Hematopoietic multipotent progenitor cell treated with erythropoietin and hydrocortisone succinate and interleukin-3 and kit ligand, for 15 days (in vitro differentiated cells): ENCODE measurements around the gene ARAP1.
"Not testable (repeated sequence)": the region's sequence is repeated elsewhere in the genome, so short reads cannot be mapped to it uniquely, and the experiment has no call there.

ENCODE experiments used
- DNase-seq: peaks from one replicate; pipeline ENCODE4 v3.0.0-alpha.2; 2015; ENCODE audit warnings: low spot score

ARAP1 gene

GRCh38 chr11:72752088-72752914, at the start of gene ARAP1:
Gene ARAP1, minus strand, starts transcription at chr11:72752408. Its CDS starts 25,280 bp downstream, at chr11:72727128.
- peak; percentile 63 for DNase-seq

GRCh38 chr11:72799441-72799840, 47.2 kb upstream of the ARAP1 start:
- no peak for DNase-seq

- DNase-seq: no peak
Measured at GRCh38 chr11:72798361-72798760, 46.2 kb upstream of the ARAP1 start.

GRCh38 chr11:72793425-72794367, 41.5 kb upstream of the ARAP1 start, which contains the start of gene STARD10:
Gene STARD10, minus strand, starts transcription at chr11:72794047. Its CDS starts 12,866 bp downstream, at chr11:72781181.
- DNase-seq: peak; percentile 98

- no peak for DNase-seq
Measured at GRCh38 chr11:72793076-72793424, 40.8 kb upstream of the ARAP1 start.

GRCh38 chr11:72792437-72793021, 40.3 kb upstream of the ARAP1 start:
- no peak for DNase-seq

- DNase-seq: not testable (repeated sequence)
Measured at GRCh38 chr11:72791228-72791627, 39.0 kb upstream of the ARAP1 start.

- DNase-seq: no peak
Measured at GRCh38 chr11:72789493-72790131, 37.4 kb upstream of the ARAP1 start.

- no peak for DNase-seq
Measured at GRCh38 chr11:72788241-72788640, 36.0 kb upstream of the ARAP1 start.

- DNase-seq: no peak
Measured at GRCh38 chr11:72787216-72788104, 35.3 kb upstream of the ARAP1 start.

- no peak for DNase-seq
Measured at GRCh38 chr11:72786305-72787215, 34.4 kb upstream of the ARAP1 start.

GRCh38 chr11:72784662-72785061, 32.5 kb upstream of the ARAP1 start:
- no peak for DNase-seq

GRCh38 chr11:72783144-72783905, 31.1 kb upstream of the ARAP1 start:
- DNase-seq: no peak

- no peak for DNase-seq
Measured at GRCh38 chr11:72782081-72782920, 30.1 kb upstream of the ARAP1 start.

- no peak for DNase-seq
Measured at GRCh38 chr11:72781313-72782080, 29.3 kb upstream of the ARAP1 start.

- no peak for DNase-seq
Measured at GRCh38 chr11:72781063-72781312, 28.8 kb upstream of the ARAP1 start.

- DNase-seq: no peak
Measured at GRCh38 chr11:72780296-72781062, 28.3 kb upstream of the ARAP1 start.
